Stimulated activated CD8-positive, alpha-beta memory T cell treated with anti-CD3 and anti-CD28 coated beads, Interleukin-4, amount 100 ng/mL, for 4 hours (primary cell): ENCODE measurements around the gene GDF11.

Experiments used
- DNase-seq, 2 donors: peaks; one replicate each; pipeline ENCODE4 v3.0.0-alpha.2; 2020; ENCODE audit warnings: low read depth in 2 of 2, low spot score in 1 of 2

The GDF11 gene

DNA sequence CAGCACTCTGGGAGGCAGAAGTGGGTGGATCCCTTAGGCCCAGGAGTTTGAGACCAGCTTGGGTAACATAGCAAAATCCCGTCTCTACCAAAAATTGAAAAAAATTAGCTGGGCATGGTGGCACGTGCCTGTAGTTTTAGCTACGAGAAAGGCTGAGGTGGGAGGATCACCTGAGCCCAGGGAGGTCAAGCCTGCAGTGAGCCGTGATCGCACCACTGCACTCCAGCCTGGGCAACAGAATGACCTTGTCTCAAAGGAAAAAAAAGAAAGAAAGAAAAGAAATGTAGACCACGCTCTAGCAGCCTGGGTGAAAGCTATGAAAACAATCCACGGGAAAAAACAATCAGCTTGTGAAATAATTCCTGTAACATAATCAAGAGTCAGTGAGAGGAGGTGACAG, 45.6 kb downstream of the GDF11 start:
- DNase-seq: no peak

DNA sequence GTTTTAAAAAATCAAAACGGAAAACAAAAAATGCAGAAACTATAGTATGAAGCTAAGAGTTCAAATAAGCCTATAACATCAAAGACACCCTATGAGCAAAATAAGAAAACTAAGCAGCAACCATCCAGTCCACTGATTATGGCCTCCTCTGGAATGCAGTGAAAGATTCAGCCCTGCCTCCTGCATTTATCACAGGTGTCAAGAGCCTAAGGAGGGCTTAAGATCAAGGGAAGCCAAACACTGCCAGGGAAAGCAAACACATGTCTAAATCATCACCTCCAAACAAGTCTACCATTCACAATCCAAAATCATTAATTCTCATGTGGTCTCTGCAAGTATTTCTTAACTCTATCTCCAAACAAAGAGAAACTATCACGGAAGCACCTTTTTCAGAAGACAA, 46.2 kb downstream of the GDF11 start:
- DNase-seq: no peak

DNA sequence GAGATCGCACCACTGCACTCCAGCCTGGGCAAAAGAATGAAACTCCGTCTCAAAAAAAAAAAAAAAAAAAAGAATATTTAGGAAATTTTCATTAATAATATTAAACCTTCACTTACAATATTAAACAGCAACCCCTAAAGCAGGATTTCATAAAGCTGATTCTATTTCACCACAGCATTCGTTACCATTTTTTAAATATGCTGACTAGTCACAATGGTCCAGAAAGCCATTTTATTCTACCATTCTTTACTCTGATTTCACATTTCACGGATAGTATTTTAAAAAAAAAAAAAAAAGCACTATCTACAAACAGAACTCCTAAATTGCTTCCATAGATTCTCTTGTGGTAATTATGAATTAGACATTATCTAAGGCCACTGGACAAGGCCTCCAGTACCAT, 47.0 kb downstream of the GDF11 start:
- no peak for DNase-seq

GRCh38 chr12:55795950-55796349, 53.0 kb downstream of the GDF11 start:
- DNase-seq: no peak

DNA sequence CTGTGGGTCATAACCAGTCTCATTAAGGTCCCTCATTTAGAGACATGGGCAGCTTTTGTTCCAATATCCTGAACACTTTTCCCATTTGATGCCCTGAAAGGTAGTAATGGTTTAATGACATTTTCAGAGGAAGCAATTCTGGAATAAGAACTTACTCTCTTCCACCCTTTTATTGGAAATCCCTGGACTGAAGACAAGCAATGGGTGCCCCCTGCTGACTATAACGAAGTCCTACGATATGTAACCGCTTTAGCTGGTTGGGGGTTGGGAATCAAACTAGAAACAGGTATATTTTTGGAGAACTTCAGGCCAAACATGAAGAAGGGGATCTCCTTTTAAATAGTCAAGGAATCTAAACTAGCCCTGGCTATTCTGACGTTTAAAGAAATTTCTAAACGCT, 54.1 kb downstream of the GDF11 start:
- no peak for DNase-seq

DNA sequence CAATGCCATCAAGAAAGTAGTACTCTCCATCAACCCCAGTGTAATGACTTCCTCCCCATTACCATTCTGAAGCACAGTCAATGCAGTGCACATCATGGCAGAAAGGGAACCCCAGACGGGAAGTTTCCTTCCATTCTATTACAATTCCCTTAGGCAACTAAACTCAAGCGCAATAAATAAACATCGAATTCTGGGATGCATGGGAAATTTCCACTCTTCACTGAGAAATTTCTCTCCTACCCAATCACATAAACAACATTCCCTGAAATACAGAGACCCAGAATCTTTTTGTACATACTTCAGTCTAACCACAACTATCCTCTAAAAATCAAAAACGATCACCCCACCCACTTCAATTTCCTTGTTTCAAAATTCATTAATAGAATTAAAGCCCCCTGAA, 54.6 kb downstream of the GDF11 start:
- DNase-seq: no peak
